MV-4-11 (cell line): ENCODE results near the gene TFEB.

Source experiments
- DNase-seq: peaks from one replicate; lab custom pipeline; 2025; lab: John Stamatoyannopoulos, UW

The TFEB gene

GRCh38 chr6:41705996-41706835, 29.2 kb downstream of the TFEB start:
- DNase-seq, result peak; percentile 94

- no peak for DNase-seq
Observed at GRCh38 chr6:41705311-41705995, 30.0 kb downstream of the TFEB start.

- no peak for DNase-seq
Observed at GRCh38 chr6:41704656-41705310, 30.6 kb downstream of the TFEB start.

GRCh38 chr6:41704028-41704427, 31.4 kb downstream of the TFEB start:
- no peak for DNase-seq

GRCh38 chr6:41702771-41703494, 32.5 kb downstream of the TFEB start:
- DNase-seq, result no peak

GRCh38 chr6:41702089-41702745, 33.2 kb downstream of the TFEB start:
- DNase-seq, result no peak

- no peak for DNase-seq
Observed at GRCh38 chr6:41700463-41701347, 34.7 kb downstream of the TFEB start.

GRCh38 chr6:41699063-41699462, 36.3 kb downstream of the TFEB start:
- no peak for DNase-seq

- no peak for DNase-seq
Observed at GRCh38 chr6:41697861-41698781, 37.3 kb downstream of the TFEB start.

- peak; percentile 6 for DNase-seq
Observed at GRCh38 chr6:41696788-41697187, 38.6 kb downstream of the TFEB start.

GRCh38 chr6:41695825-41696224, 39.6 kb downstream of the TFEB start:
- DNase-seq, result no peak

- DNase-seq, result no peak
Observed at GRCh38 chr6:41694815-41695526, 40.4 kb downstream of the TFEB start.

- DNase-seq, result no peak
Observed at GRCh38 chr6:41693281-41694240, 41.8 kb downstream of the TFEB start.

- no peak for DNase-seq
Observed at GRCh38 chr6:41692730-41693129, 42.7 kb downstream of the TFEB start.

GRCh38 chr6:41692080-41692675, 43.2 kb downstream of the TFEB start:
- DNase-seq, result no peak

- no peak for DNase-seq
Observed at GRCh38 chr6:41691426-41692079, 43.9 kb downstream of the TFEB start.
